Epithelial cell of proximal tubule (primary cell): Measurements from ENCODE around the gene GRAMD2B. TPM values are rescaled to one million over a fixed set of nuclear protein-coding genes. Genes with fewer than 3 reads are reported as not detected.

ENCODE experiments used
- DNase-seq: peaks from one replicate; pipeline ENCODE4 v3.0.0-alpha.2; 2011; ENCODE audit warnings: low read depth
- H3K4me3 ChIP-seq: 2 replicates; pipeline ENCODE4 v1.5.1; 2011; ENCODE audit warnings: low read depth, mild to moderate bottlenecking, low read length
- CTCF ChIP-seq: conservative IDR thresholded peaks from 2 replicates; pipeline ENCODE4 v1.5.1; 2012; ENCODE audit warnings: low read depth, mild to moderate bottlenecking, low read length
- total RNA-seq: library from RNA; depleted of rRNA; stranded (reverse); fragments of >200 nt; gene quantifications from 2 replicates; pipeline ENCODE4 v1.2.3, GENCODE V29; 2015

GRAMD2B gene
- total RNA-seq, 1 donor from 2014 or later: 43.2 TPM

DNA sequence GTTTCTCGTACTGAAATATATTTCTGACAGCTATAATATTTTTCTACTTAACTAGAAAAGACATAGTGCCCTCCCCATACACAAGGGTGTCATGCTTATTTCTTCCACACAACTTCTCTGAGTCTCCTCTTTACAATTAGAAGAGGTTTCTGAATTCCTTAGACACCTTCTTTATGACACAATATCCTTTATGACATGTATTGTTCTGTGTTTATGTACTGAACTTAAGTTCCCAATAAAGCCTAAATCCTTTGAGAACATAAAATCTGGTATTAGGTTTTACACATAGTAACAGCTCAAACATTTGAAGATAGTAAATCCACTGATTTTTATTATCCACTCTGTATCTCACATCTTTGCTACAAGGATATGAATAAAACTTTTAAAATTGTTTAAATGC is 32.5 kb downstream of the GRAMD2B start:
- TF ChIP-seq CTCF: no peak
- H3K4me3 ChIP-seq: no peak overlapping the region
- DNase-seq: no peak

DNA sequence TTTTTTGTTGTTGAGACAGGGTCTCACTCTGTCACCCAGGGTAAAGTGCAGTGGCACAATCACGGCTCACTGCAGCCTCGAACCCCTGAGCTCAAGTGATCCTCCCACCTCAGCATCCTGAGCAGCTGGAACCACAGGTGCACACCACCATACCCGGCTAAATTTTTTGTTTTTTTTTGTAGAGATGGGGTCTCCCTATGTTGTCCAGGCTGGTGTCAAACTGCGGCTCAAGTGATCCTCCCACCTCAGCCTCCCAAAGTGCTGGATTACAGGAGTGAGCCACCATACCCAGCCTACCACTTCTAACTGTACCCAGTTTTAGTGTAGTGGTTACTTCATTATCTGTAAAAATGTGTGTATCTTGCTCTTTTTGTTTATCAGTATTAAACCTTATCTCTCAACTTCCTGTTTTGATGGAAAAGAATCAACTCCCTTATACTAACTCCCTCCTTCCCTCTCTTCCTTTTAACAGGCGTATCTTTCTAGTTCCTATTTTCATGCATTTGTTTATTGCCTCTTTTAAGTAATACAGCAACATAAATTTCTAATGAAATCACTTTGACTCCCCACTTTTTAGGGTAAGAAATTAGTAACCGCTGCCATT is 33.1 kb downstream of the GRAMD2B start:
- no peak for DNase-seq
- TF ChIP-seq CTCF: no peak
- H3K4me3 ChIP-seq: no peak overlapping the region

GRCh38 chr5:126460459-126460858 is 37.2 kb downstream of the GRAMD2B start:
- H3K4me3 ChIP-seq: no peak overlapping the region
- no peak for DNase-seq
- TF ChIP-seq CTCF: no peak

DNA sequence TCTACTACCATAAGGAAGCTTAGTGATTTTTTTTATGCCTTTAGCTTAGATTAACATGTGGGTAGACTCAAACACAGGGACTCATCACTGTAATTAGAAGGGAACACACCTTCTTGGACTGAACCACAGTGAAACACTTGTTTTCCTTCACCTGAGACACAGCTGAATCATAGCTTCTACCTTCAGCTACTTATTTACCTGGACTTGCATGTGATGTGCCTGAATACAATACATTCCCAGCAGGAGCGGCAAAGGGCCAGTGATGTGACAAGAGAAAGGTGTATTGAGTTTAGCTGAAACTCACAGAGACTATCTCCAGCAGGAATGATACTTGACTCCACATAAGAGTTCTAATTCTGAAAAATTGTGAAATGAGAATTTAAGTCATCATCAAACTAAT is 37.8 kb downstream of the GRAMD2B start:
- TF ChIP-seq CTCF: no peak
- DNase-seq: peak; percentile 56

DNA sequence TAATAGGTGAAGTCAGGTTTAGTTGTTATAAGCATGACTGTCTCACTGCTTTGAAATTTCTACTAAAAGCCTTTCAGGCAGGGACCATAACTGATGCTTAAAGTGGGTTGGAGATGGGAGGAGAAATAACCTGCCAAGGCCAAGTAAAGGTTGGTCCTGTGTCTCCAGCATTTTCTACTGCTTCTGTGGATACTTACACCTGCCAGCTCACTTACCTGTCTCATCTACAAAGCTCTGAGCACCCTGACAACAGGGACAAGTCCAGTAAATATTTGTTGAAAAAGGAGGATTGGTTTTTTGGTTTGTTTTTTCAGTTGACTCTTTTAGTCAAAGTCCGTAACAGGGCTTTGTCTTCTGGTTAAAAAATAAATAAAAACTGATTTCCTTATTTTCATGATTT is 38.6 kb downstream of the GRAMD2B start:
- no peak overlapping the region for H3K4me3 ChIP-seq
- TF ChIP-seq CTCF: no peak
- DNase-seq: no peak

More for the DNA sequence above, 37.8 kb downstream of the GRAMD2B start:
- no peak overlapping the region for H3K4me3 ChIP-seq

- no peak for TF ChIP-seq CTCF
- peak; percentile 63 for DNase-seq
- no peak overlapping the region for H3K4me3 ChIP-seq
These were observed 39.2 kb downstream of the GRAMD2B start for GRCh38 chr5:126462239-126463014.

DNA sequence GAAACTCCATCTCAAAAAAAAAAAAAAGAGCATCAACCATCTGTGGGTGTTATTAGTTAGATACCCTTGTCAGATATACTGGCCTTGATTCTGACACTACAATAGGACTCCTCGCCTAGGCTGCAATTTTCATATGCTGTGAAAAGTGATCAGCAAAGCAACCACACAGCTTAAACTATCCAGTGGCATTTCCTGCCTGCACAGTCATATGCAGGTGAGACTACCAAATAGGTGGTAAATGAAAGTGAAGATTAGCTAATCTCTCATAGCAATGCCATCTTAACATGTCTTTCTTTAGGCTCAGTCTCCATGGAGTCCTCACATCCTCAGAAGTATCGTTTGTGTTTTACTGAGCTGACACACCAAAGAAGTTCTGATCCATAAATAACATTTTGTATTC is 40.8 kb downstream of the GRAMD2B start:
- no peak for DNase-seq
- no peak for TF ChIP-seq CTCF
- H3K4me3 ChIP-seq: no peak overlapping the region
